Heart left ventricle (tissue), 13 donors: ENCODE data around the gene TMEFF1.

Experiments used
- CTCF ChIP-seq, 12 donors: fragments of 200-600 bp; sonication (generic) in 4 of 12; IDR thresholded peaks; one replicate each; pipeline versions ENCODE4 v1.5.0 to v1.8.0; 2018 to 2022; ENCODE audit warnings: antibody characterized with exemption in 12 of 12, mild to moderate bottlenecking in 5 of 12
- POLR2A ChIP-seq, 2 donors: fragments of 450-650 bp; IDR thresholded peaks; one replicate each; pipeline ENCODE4 v1.6.1; 2017; ENCODE audit warnings: antibody characterized with exemption in 2 of 2, mild to moderate bottlenecking in 2 of 2, moderate library complexity in 2 of 2
- donor health status: ischemic (EF 13 %, LVEDD 7.1; RV severe dilation, severe dysfunction).
- donor health status: DM: no; HTN: yes; CAD: no.
- donor health status: DM: no; HTN: no; CAD: no.
- donor health status: ischemic (EF 25% LVEDD 6.9; RV normal size, moderate dysfunction).
- donor health status: ischemic (EF 25% LVEDD 5.7; RV mildly dilated, moderate dysfunction).
- donor health status: ischemic (EF 35%, LVEDD 5.7; RV mildly dilated, moderate dysfunction).
- donor health status: nonischemic (EF 11% LVEDD 7.7; RV severe dilation, severe dysfunction).
- donor health status: DM: yes; HTN: yes; CAD: no.
- donor health status: PGD.
- donor health status: ischemic (EF 29% LVEDD 5.4; RV normal size, mild dysfunction).
- donor health status: nonischemic (EF 23%, LVEDD 6.1; RV moderate dilation, normal function).

- no peak for TF ChIP-seq CTCF (IDR thresholded peaks at IDR 0.05)
- no peak for TF ChIP-seq POLR2A (IDR thresholded peaks at IDR 0.05)
Measured at GRCh38 chr9:100432736-100433135, 40.2 kb upstream of the TMEFF1 start.
